K562 (cell line): ENCODE measurements around the gene IGF2. TPM values are rescaled to one million over a fixed set of nuclear protein-coding genes. Genes with fewer than 3 reads are reported as not detected.

Source experiments
- ATAC-seq: fragments of 200-7000 bp; cut with Tn5 transposase; 3 replicates; pipeline ENCODE4 v1.9.1; 2020; ENCODE audit warnings: moderate library complexity
- BruUV-seq: library from RNA; stranded (reverse); fragments of 400-500 nt; replicated peaks from 2 replicates; lab custom pipeline; 2021; lab: Mats Ljungman, UMichigan
- CTCF ChIA-PET: fragments of 300-600 bp; formaldehyde crosslinking; extraction: SDS; loops from one replicate; lab custom pipeline; 2021; ENCODE audit warnings: low intra/inter-chr PET ratio; lab: Yijun Ruan, JAX
- POLR2A ChIA-PET: fragments of 300-600, 350-650 bp; sonication (Branson Sonifier 250); formaldehyde crosslinking; extraction: SDS; loops from one replicate; lab custom pipeline; 2021; ENCODE audit warnings: antibody characterized with exemption, inconsistent platforms; lab: Yijun Ruan, JAX
- DNase-seq, 4 experiments: peaks; one replicate each; pipeline versions ENCODE4 v3.0.0 to v3.0.0-alpha.2; 2011 to 2018; ENCODE audit warnings: low spot score in 3 of 4, mixed read lengths in 3 of 4; ENCODE audit errors: extremely low read depth in 1 of 4
- FAIRE-seq: peaks from 2 replicates; lab custom pipeline; 2011; peaks lifted over from hg19 to GRCh38; lab: Jason Lieb, UNC
- H2AFZ ChIP-seq: 2 replicates; pipeline ENCODE4 v1.6.0; 2011; ENCODE audit warnings: low read depth, low read length, control low read depth, inconsistent platforms
- H3K27ac ChIP-seq: fragments of 200-600 bp; 3 replicates; pipeline ENCODE4 v1.8.0; 2011; ENCODE audit warnings: low read depth, mild to moderate bottlenecking, control low read depth, inconsistent platforms, low read length, moderate library complexity, mixed read lengths; ENCODE audit errors: extremely low read depth
- H3K27me3 ChIP-seq, 2 experiments: fragments of 300-600 bp in 1 of 2; 2 replicates in 1 of 2; 3 replicates in 1 of 2; pipeline versions ENCODE4 v1.6.0 to v1.8.0; 2011; ENCODE audit warnings: inconsistent platforms in 2 of 2, low read length in 2 of 2, mild to moderate bottlenecking in 1 of 2, mixed read lengths in 1 of 2, moderate library complexity in 1 of 2; ENCODE audit not compliant: control insufficient read depth in 2 of 2, insufficient read depth in 2 of 2
- H3K36me3 ChIP-seq: fragments of 300-600 bp; 3 replicates; pipeline ENCODE4 v1.8.0; 2011; ENCODE audit warnings: mild to moderate bottlenecking, low read length, inconsistent platforms; ENCODE audit not compliant: control insufficient read depth, insufficient read depth
- H3K4me1 ChIP-seq, 2 experiments: fragments of 200-600 bp in 1 of 2; replicated peaks in 1 of 2; 2 replicates in 1 of 2; 3 replicates in 1 of 2; pipeline versions ENCODE4 v1.5.1 to v1.8.0; 2011; ENCODE audit warnings: inconsistent platforms in 2 of 2, low read length in 2 of 2, mild to moderate bottlenecking in 1 of 2, mixed read lengths in 1 of 2, moderate library complexity in 1 of 2; ENCODE audit not compliant: control insufficient read depth in 2 of 2, insufficient read depth in 2 of 2
- H3K4me2 ChIP-seq: 2 replicates; pipeline ENCODE4 v1.6.1; 2011; ENCODE audit warnings: low read length, control low read depth, inconsistent platforms, mixed read lengths; ENCODE audit not compliant: insufficient read depth
- H3K4me3 ChIP-seq: fragments of 200-600 bp; sonication (generic), shearing (Covaris generic); 2 replicates; pipeline ENCODE4 v1.5.1; 2016; ENCODE audit warnings: control low read depth, inconsistent platforms
- H3K79me2 ChIP-seq: fragments of 200-600 bp; 3 replicates; pipeline ENCODE4 v1.8.0; 2011; ENCODE audit warnings: low read length, inconsistent platforms; ENCODE audit not compliant: control insufficient read depth, insufficient read depth
- H3K9ac ChIP-seq, 2 experiments: 2 replicates each; pipeline versions ENCODE4 v1.6.0 to v1.6.1; 2011; ENCODE audit warnings: low read depth in 2 of 2, low read length in 2 of 2, control low read depth in 1 of 2, inconsistent platforms in 1 of 2, mild to moderate bottlenecking in 1 of 2, mixed read lengths in 1 of 2; ENCODE audit not compliant: insufficient read depth in 1 of 2
- H3K9me1 ChIP-seq: one replicate; pipeline ENCODE4 v1.6.0; 2011; ENCODE audit warnings: inconsistent platforms, mild to moderate bottlenecking, low read length, moderate library complexity; ENCODE audit not compliant: control insufficient read depth, insufficient read depth
- H3K9me3 ChIP-seq: replicated peaks from 2 replicates; pipeline ENCODE4 v1.5.1; 2011; ENCODE audit warnings: low read depth, low read length, inconsistent platforms; ENCODE audit not compliant: control insufficient read depth, insufficient read depth
- H4K20me1 ChIP-seq: replicated peaks from 2 replicates; pipeline ENCODE4 v1.6.1; 2011; ENCODE audit warnings: low read length, inconsistent platforms, mixed read lengths; ENCODE audit not compliant: control insufficient read depth, insufficient read depth
- ADNP ChIP-seq: fragments of 200-800 bp; sonication (Bioruptor generic); IDR thresholded peaks from 2 replicates; pipeline ENCODE4 v1.6.1; 2016; ENCODE audit warnings: missing genetic modification characterization, missing compliant biosample characterization
- E2F5 ChIP-seq: sonication (generic); formaldehyde crosslinking; IDR thresholded peaks from 2 replicates; pipeline ENCODE4 v1.8.0; 2022; ENCODE audit warnings: mild to moderate bottlenecking, missing genetic modification reagents
- ID3 ChIP-seq, 2 experiments: fragments of 250-450 bp in 1 of 2; fragments of 450-650 bp in 1 of 2; sonication (Bioruptor Pico) in 1 of 2; IDR thresholded peaks; 2 replicates each; pipeline versions ENCODE4 v1.6.1 to v1.8.0; 2016 to 2021; ENCODE audit warnings: mild to moderate bottlenecking in 2 of 2, moderate library complexity in 2 of 2, missing compliant biosample characterization in 1 of 2, missing genetic modification characterization in 1 of 2
- NCOA1 ChIP-seq: fragments of 450-650 bp; IDR thresholded peaks from 2 replicates; pipeline ENCODE4 v1.6.1; 2016; ENCODE audit warnings: low read depth
- NELFE ChIP-seq: IDR thresholded peaks from 2 replicates; pipeline ENCODE4 v1.6.1; 2011; ENCODE audit warnings: mild to moderate bottlenecking; ENCODE audit not compliant: insufficient read depth, insufficient read length
- SP1 ChIP-seq: sonication (generic); formaldehyde crosslinking; IDR thresholded peaks from 2 replicates; pipeline ENCODE4 v1.8.1; 2022; ENCODE audit warnings: mild to moderate bottlenecking, missing genetic modification reagents
- TCF7L2 ChIP-seq: fragments of 150-350 bp; IDR thresholded peaks from 2 replicates; pipeline ENCODE4 v1.6.1; 2016; ENCODE audit warnings: low read depth, mild to moderate bottlenecking, low read length, moderate library complexity
- TSC22D4 ChIP-seq: fragments of 450-650 bp; IDR thresholded peaks from 2 replicates; pipeline ENCODE4 v1.6.1; 2016; ENCODE audit warnings: missing genetic modification characterization, missing biosample characterization, control low read depth
- ZBTB11 ChIP-seq, 3 experiments: fragments of 200-800 bp in 1 of 3; fragments of 250-450 bp in 1 of 3; fragments of 450-650 bp in 1 of 3; sonication (Bioruptor Pico) in 1 of 3; sonication (Bioruptor generic) in 1 of 3; formaldehyde crosslinking in 1 of 3; IDR thresholded peaks; 2 replicates each; pipeline versions ENCODE4 v1.6.1 to v1.8.0; 2016 to 2022; ENCODE audit warnings: mild to moderate bottlenecking in 2 of 3, missing genetic modification characterization in 2 of 3, missing compliant biosample characterization in 1 of 3, moderate library complexity in 1 of 3
- ZBTB8A ChIP-seq: fragments of 450-650 bp; IDR thresholded peaks from 2 replicates; pipeline ENCODE4 v1.6.1; 2018; ENCODE audit warnings: mild to moderate bottlenecking, moderate library complexity; ENCODE audit not compliant: partially characterized antibody
- ZNF253 ChIP-seq: fragments of 250-450 bp; sonication (Bioruptor Pico); conservative IDR thresholded peaks from 2 replicates; pipeline ENCODE4 v1.6.1; 2021; ENCODE audit warnings: mild to moderate bottlenecking
- ZNF707 ChIP-seq: fragments of 250-450 bp; sonication (Bioruptor Pico); conservative IDR thresholded peaks from 2 replicates; pipeline ENCODE4 v1.8.0; 2022; ENCODE audit warnings: inconsistent platforms, mild to moderate bottlenecking, moderate library complexity
- WGBS: fragments of 100-300 bp; shearing (Covaris generic); methylation state at CpG from one replicate; pipeline ENCODE4 v1.1.6; 2016; ENCODE audit warnings: low coverage, mixed read lengths; ENCODE audit not compliant: insufficient coverage; ENCODE audit errors: missing lambda C conversion rate; 5-methylcytosine and 5-hydroxymethylcytosine counted together
- in situ Hi-C: fragments of 300-500 bp; cut with MboI; formaldehyde crosslinking; loops from 4 replicates; pipeline ENCODE4 v1.15.0; 2018; ENCODE audit warnings: inconsistent platforms, mixed read lengths
- intact Hi-C: fragments of 100-400 bp; cut with micrococcal nuclease; formaldehyde crosslinking; loops from 2 replicates; pipeline ENCODE4 v1.14.2; 2022
- polyA plus RNA-seq, 8 experiments: library from polyadenylated mRNA; depleted of rRNA in 4 of 8; stranded (reverse) in 5 of 8; unstranded in 3 of 8; fragments of >200 nt; fragmentation: Nextera tagmentation in 2 of 8; fragmentation: Illumina TruSeq in 1 of 8; extraction: Ambion mirVana in 2 of 8; extraction: Trizol in 1 of 8; gene quantifications; 2 replicates each; pipeline versions ENCODE4 v1.2.1 to v1.2.3, GENCODE V29; 2011 to 2014; ENCODE audit warnings: inconsistent platforms in 1 of 8, missing spikeins in 1 of 8
- total RNA-seq, 7 experiments: library from RNA; depleted of rRNA in 6 of 7; stranded (reverse); fragments of >200 nt in 6 of 7; fragmentation: Illumina TruSeq in 2 of 7; extraction: Trizol in 2 of 7; gene quantifications; 2 replicates each; pipeline versions ENCODE4 v1.2.1 to v1.2.3, GENCODE V29; 2011 to 2021; ENCODE audit warnings: low replicate concordance in 1 of 7

The IGF2 gene
- total and polyA plus RNA-seq, 9 of the 15 experiments (the other 6 are each of a cell fraction or from before 2014, with no cell fraction given) = 0.16 TPM; not detected in 8

GRCh38 chr11:2136952-2137201 lies 2.3 kb downstream of the IGF2 start:
- Histone ChIP-seq H3K9me3 (no peaks in the 10 kb centered on the region), H2AFZ (no peak overlapping the region), H3K4me3 (no peak overlapping the region), H3K9me1 (no peaks in the 10 kb centered on the region), H3K79me2 (no peaks in the 10 kb centered on the region), H4K20me1 (no peaks in the 10 kb centered on the region), H3K36me3 (no peaks in the 10 kb centered on the region), H3K27ac (no peak overlapping the region), H3K27me3 (peaks cover 11 to 48% of the 10 kb centered on the region in 2 experiments; a peak in 3 of 5 replicates), H3K4me1 (peaks cover 0 to 30% of the 10 kb centered on the region in 2 experiments; a peak in 2 of 5 replicates), H3K4me2 (no peak overlapping the region), H3K9ac (no peak overlapping the region; a peak in 1 of 4 replicates)
- BruUV-seq = no TSS peak
- FAIRE-seq (no peak), ATAC-seq (0 out of 3 replicates have a peak, but pooled peaks have one; percentile 19), DNase-seq (no peak)
- POLR2A ChIA-PET = no interaction called here
- intact Hi-C loops = no loop called here
- 8% methylated on average over 6 of the region's 8 CpGs for WGBS
- TF ChIP-seq NCOA1 (no peak), ZNF253 (CRISPR knock-in tag) (no peak), ID3 (CRISPR knock-in tag; IDR thresholded peaks at IDR 0.05) (no peak), ID3 (tag; IDR thresholded peaks at IDR 0.05) (no peak), ZBTB8A (no peak), TCF7L2 (no peak), SP1 (CRISPR knock-in tag) (no peak), E2F5 (no peak), TSC22D4 (no peak), ZNF707 (CRISPR knock-in tag) (no peak), NELFE (no peak), ADNP (tag) (no peak), ZBTB11 (CRISPR knock-in tag; IDR thresholded peaks at IDR 0.05) (no peak)
- in situ Hi-C loops = no loop called here
- CTCF ChIA-PET = no interaction called here
